SIG-M5 treated with dmso at 0.1 percent for 504 hours (cell line): Measurements from ENCODE around the gene APLP2.
"Not testable (repeated sequence)": the region's sequence is repeated elsewhere in the genome, so short reads cannot be mapped to it uniquely, and the experiment has no call there.

ENCODE experiments used
- DNase-seq: peaks from one replicate; lab custom pipeline; 2025; ENCODE audit not compliant: unreplicated experiment; lab: John Stamatoyannopoulos, UW

APLP2 gene

DNA sequence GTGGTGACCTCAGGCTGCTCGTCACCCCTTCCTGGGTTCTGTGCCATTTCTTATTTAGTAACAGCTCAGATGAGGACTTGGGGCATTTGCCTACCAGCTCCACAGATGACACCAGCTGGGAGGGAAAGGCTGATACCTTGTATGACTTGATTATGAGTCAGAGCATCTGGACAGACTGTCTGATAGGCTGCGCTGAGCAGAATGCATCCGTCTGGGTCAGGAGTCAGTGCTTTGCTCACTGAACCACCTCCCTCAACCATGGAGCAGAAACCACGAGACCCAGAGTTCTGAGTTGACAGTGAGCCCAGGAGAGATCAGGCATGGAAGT lies 96.7 kb downstream of the APLP2 start:
- no peak for DNase-seq

DNA sequence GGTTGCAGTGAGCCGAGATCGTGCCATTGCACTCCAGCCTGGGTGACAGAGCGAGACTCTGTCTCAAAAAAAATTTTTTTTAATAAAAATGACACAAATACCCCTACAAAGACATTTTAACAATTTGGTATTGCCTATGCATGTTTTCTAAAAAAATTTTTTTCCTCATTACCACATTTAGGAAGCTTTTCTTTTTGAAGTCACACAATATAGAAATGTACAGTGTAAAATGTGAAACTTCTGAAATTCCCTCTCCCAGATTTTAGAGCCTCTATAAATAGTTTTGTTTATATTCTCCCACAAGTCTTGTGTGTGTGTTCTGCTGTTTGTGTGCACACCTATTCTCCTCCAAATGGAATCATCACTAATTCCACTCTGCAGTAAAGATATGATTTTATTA lies 97.5 kb downstream of the APLP2 start:
- DNase-seq, result no peak

DNA sequence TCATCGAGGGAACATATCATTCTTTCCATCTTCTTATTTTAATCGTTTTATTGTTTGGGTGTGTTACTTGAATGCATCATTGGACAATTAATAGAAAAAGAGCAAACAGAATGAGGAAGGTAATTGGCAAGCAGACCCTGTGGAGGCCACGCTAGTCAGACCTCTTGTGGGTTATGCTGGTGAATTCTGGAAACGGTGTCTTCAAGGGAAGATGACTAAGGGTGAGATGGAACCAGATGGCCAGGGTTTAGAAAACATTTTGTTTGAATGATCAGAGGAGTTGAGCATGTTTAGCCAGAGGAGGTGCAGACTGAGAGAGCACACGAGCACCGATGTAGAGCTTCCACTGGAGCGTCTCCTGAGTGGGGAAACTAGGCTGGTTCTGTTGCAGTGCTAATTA lies 98.4 kb downstream of the APLP2 start:
- no peak for DNase-seq

DNA sequence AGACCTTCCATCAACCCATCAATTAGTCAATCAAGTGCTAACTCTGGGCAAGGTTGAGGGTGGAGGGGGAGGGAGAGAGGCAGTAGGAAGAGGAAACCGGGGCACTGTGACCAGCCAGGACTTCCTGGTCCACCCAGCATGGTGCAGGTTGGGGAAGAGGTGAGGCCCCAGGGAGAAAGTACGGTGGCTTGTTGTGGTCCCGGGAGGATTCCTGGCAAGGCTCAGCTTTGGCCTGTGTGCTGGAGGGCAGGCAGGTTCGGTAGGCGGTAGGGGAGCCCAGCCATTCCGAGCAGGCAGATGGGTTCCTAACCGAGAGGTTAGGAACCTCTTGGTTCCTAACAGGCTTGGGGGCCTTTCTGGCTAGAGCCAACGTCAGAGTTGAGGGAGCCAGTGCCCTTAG lies 100.7 kb downstream of the APLP2 start:
- DNase-seq, result no peak

DNA sequence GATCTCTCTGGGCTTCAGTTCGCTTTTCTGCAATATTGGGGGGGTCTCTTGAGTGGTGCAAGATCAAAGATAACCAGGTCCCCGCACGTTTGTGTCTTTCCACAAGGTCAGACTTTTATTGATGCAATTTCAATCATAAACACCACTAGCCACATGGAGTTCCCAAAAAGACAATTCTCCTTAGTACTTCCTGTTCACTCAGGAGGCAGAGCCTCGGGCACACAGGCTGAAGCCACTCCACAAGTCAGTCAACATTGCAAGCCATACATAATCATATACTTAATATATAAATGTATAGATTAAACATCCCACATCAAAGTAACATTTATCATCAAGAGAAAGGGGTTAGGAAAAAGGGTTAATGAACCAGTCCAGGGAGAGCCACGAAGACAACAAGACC lies 101.8 kb downstream of the APLP2 start:
- DNase-seq, result no peak

DNA sequence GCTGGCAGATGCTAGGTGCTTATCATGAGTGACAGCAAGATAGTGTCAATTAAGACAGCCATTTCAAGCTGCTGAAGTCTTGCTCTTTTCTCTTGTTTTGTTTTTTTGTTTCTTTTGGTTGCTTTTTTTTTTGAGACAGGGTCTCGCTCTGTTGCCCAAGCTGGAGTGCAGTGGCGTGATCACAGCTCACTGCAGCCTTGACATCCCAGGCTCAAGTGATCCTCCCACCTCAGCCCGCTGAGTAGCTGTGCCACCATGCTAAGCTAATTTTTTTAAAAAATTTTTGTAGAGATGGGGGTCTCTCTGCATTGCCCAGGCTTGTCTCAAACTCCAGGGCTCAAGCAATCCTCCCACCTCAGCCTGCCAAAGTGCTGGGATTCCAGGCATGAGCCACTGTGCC lies 102.3 kb downstream of the APLP2 start:
- not testable (repeated sequence) for DNase-seq

DNA sequence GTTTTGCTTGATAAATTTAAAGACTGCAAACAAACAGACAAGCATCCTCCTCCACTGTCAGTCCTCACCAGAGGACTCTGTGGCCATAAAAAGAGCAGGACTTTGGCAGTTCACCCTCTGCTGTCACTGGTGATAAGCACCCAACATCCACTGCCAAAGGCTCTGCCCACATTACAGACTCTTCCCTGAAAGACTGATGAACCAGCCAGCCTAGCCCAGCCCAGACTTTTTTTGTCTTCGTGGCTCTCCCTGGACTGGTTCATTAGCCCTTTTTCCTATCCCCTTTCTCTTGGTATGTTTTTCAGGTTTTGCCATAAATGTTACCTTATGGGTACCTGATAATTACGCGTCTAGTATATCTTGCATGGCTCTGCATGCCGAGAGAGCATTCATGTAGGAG lies 104.9 kb downstream of the APLP2 start:
- DNase-seq, result no peak

DNA sequence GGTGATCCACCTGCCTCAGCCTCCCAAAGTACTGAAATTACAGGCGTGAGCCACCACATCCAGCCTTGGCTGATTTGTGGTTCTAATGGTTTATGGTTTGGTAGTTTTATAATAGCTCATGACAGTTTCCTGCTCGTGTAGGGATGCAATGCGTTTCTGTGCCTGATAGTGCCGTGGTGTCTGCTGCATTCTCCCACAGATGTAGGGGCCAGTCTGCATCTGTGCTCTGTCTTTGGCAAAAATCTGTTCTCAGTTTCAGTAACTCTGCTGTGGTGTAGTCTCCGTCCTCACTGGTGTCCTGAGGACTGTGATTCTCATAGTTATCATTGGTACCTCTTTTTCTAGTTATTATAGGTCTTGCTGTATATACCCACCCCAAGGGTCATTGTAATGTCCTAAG lies 106.2 kb downstream of the APLP2 start:
- no peak for DNase-seq

DNA sequence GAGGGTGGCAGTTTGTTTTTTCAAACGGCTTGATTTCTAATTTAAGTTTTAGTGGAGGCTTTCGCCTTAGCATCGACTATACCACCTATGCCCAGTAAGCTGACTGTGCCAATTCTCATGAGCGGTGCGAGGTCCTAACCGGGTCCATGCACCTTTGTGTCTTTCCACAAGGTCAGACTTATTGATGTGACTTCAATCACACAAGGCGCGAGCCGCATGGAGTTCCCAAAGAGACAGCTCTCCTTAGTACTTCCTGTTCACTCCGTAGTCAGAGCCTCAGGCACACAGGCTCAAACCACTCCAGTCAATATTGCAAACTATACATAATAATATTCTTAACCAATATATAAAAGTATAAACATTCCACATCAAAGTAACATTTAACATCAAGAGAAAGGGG lies 108.1 kb downstream of the APLP2 start:
- no peak for DNase-seq

DNA sequence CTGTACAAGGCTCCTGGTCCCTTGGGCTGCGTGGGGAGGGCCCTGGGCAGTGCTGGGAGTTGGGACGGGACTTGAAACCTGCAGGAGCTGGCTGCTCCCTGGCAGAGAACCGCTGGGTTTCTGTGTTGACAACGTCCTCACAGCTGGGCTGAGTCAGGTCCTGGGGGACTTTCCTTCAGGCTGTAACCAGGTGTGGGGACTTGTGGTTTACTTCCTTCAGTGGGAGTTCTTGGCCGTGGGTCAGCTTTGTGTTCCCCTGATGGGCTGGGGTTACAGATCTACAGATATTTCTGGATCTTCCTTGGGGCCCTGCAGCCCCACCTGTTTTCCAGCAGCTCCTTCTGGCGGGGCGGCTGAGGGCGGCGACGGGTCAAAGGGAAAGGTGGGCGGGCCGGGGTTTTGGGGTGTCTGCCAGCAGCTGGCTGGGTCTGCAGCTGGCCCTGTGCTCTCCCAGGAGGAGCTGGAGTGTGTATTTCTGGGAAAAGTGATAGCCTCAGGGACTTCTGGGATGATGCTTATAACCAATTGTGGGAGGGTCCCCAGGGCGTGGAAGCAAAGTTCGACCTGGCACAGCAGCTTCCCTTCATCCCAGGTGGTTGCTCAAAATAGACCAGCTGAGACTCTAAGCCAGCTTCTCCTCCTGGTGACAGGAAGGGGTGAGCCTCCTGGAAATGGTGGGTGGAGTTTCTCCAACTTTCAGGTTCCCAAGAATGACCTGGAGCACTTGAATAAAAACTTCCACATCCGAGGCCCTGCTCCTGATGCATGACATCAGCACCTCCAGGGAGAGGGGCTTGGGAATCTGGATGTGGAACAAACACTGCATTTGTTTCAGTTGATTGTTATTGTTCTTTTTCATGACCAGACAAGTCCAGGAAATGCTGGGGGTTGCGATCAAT lies 109.0 kb downstream of the APLP2 start:
- no peak for DNase-seq

DNA sequence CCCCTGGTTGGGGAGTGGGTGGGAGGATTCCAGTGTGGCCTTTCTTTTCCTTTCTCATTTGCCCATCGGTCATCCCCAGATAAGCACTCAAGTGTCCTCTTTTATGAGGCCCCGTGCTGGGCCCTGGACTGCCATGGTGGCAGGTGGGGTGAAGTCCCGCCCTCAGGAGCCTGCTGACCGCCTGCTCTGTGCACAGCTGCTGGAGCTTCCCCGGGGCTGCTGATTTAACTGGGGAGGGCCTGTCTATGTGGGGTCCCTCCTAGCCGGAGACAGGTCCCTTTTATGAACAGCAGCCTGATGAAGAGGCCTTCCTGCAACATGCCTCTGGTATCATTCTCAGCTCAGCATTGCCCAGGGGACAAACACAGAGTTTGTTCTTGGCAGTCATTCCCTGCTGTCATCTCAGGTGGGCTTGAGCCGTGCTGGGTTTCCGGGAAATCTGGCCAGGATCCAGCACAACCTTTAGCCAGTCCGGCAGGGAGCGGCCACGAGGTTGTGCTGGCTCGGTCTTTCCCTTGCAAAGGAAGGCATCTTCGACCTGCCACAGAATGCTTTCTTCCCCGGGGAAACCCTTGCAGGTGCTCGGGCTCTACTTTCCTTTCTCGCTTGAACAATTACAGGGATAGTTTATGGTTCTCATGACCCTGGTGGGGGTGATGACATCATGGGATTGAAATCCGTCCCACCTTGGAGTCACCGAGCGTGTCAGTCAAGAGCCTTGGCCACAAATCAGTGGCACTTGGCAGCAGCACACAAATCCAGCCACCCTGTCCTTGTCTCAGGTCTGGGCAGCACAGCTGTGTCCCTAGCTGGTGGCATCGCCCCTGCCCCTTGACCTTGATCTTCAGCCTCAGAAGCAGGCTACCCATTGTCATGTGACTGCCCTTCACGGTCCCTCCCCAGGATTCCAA lies 110.0 kb downstream of the APLP2 start:
- no peak for DNase-seq

DNA sequence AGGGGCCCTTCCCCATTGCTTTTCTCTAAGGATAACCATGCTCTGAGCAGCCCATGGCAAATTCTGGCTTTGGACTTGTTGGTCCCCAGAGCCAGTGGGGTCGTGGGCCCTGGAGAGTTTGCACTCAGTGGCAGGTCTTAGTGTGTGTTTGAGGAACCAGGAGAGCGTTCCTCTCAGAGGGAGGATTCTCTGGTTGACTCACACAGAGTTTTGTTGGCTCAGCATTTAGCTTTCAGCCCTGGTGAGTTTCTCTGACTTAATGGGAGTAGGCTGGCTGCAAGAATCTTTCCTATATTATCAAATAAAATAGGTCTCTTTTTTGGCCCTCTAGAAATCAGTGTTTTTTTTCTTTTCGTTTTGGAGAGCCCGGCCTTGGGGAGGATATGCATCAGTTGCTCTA lies 110.8 kb downstream of the APLP2 start:
- no peak for DNase-seq

DNA sequence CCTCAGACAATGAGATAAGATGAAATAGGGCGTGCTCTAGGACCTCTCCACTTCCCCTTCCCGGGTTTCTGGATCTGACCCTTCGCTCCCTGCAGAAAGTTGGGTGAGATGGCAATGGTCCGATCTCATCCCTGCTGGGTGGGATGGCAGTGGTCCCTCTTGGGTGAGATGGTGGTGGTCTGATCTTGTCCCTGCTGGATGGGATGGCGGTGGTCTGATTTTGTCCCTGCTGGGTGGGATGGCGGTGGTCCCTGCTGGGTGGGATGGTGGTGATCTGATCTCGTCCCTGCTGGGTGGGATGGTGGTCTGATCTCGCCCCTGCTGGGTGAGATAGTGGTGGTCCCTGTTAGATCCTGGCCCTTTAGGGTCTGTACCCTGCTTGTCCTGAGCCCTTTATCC lies 111.2 kb downstream of the APLP2 start:
- no peak for DNase-seq

DNA sequence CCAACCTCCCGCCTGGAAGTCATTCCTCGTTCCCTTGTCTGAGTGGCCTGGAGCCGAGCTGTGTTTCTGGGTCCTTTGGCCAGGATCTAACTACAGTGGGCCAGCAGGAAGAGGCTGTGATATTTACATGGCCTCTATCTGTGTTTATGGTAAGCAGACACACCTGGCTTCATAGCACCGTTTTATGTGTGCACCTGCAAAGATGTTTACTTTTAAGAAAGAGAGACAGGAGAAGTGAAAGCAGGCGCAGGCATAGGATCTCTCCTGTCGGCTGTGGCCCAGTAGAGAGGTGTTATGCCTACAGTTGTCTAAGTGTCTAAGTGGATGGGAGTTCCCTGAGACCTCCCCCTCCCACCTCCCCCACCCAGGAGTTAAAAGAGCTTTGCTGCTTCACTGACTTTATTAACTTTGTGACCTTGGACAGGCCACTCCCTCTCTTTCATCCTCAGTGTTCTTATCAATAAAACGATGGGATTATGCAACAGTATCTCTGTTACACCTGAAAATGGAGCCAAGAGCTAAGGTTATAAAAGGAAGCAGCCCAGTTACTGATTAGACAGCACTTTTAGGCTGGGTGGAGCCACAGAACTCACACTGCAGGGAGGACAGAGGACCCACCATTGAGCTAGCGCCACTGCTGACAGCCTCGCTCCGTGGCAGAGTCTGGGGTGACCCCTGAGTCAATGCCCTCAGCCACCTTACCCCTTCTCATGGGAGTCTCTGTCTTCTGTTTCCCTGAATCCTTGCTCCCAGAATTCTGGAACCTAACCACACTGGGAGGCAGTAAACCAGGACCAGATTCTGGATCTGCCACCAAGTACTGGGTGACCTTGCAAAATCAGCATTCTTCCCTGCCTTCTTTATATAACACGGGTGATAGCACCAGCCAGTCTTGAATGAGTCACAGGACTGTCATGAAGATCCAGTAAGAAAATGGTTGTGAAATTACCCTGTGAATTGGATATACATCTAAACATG lies 111.9 kb downstream of the APLP2 start:
- DNase-seq, result peak; percentile 45

DNA sequence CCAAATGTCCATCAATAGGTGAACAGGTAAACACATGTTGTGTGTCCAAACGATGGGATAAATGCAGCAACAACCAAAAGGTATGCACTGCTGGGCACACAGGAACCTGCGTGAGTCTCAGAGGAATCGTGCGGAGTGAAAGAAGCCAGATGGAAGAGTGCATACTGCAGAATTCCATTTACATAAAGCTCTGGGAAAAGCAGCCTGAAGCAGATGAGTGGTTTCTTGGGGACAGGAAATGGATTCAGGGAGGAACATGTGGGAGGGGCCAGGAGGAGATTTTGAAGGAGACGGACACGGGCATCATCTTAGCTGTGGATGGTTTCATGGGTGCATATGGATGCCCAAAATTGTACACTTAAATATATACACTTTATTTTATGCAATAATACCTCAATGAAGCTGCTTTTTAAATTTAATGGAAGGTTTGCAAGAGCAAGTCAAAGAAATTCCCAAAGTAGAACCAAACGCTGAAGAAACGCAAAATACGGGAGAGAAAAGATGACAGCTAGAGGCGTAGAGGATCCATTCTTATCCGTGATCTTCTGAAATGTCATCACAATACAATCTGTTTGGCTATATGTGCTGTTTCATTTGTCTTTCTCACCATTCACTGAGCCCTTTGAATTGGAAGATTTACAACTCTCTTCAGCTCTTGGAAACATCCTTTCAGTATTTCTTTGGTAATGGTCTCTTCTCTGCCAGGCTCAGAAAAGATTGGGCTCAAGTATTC lies 114.3 kb downstream of the APLP2 start:
- DNase-seq, result no peak

DNA sequence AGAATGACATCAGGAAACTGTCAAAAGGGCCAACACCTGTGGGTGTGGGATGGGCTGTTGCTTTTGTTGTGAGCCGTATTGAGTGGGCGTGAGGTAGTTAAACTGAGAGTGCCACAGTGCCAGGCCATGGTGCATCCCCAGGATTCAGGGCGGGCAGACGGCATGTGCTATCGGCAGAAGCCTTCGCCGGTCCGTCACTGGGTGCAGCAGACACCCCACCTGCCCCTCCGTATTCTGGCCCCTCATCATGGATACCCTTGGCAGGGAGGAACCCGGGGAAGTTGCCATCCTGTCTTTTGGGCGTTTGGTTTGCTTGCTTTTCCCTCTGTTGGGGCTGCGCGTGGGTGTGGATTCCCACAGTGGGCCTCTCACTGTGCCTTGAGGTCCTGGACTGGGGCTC lies 117.4 kb downstream of the APLP2 start:
- no peak for DNase-seq

DNA sequence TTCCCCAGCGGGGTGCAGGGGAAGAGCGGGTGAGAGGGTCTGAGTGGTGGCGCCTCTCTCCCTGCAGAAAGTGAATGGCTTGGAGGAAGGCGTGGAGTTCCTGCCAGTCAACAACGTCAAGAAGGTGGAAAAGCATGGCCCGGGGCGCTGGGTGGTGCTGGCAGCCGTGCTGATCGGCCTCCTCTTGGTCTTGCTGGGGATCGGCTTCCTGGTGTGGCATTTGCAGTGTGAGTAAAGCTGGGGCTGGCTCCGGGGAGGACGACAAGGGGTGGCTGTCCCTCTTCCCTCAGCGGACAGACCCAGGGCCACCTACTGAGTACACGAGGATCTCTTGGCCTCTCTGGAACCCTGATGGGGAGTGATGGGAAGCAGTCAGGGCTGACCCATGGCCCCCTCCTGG lies 118.4 kb downstream of the APLP2 start:
- DNase-seq, result no peak

DNA sequence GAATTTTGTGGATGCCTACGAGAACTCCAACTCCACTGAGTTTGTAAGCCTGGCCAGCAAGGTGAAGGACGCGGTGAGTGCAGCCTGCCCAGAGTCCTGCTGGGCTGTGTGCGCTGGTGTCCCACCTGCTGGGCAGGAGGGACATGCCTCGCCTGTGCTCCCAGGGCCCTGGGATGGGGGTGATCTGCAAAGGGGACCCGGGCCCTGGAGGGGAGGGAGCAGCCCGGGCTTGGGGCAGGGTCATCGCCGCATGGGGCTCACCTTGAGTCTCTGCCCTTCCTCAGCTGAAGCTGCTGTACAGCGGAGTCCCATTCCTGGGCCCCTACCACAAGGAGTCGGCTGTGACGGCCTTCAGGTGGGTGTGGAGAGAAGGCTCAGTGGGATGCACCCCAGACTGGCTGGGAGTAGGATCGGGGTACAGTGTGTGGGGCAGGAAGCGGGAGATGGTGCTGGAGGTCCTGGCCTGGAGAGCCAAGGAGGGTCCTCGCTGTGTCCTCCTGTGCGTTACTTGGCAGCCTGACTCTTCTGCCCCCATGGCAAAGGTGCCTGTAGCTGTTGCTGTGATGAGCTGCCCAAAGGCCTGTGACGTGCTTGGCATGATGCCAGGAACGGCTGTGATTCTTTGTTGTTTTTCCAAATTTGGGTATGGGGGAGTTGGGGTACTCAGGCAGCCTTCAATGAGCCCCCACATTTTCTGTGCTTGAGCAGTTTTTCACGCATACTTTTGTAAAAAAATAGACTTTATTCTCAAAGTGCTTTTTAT lies 119.1 kb downstream of the APLP2 start:
- no peak for DNase-seq

DNA sequence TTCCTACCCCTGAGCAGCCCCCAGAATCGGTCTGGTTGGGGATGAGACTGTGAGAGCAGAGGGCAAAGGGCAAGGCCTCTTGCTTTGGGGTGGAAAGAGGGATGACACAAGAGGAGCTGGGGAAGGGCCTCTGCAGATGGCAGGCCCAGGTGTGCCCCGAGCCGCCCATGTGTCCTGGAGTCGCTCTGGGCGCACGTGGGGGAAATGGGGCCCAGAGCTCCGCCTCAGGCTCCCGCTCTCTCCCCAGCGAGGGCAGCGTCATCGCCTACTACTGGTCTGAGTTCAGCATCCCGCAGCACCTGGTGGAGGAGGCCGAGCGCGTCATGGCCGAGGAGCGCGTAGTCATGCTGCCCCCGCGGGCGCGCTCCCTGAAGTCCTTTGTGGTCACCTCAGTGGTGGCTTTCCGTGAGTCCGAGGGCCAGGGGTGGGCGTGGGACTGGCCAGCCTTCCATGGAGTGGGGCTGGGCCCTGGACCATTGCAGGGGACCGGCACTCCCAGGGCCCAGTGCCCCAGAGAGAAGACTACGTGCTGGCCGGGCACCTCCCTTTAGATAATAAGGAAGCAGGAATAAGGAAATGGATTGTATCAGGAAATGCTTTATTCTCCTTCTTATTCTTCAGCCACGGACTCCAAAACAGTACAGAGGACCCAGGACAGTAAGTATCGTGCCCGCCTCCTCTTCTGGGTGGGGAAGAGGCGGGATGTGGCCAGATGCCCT lies 120.0 kb downstream of the APLP2 start:
- DNase-seq, result no peak
